GM18507 (cell line): ENCODE data around the gene SIL1.
"Not testable (repeated sequence)": the region's sequence is repeated elsewhere in the genome, so short reads cannot be mapped to it uniquely, and the experiment has no call there.

ENCODE experiments used
- DNase-seq: peaks from one replicate; pipeline ENCODE4 v3.0.0; 2011; ENCODE audit warnings: low read depth; ENCODE audit not compliant: insufficient read length; ENCODE audit errors: extremely low spot score
- FAIRE-seq: peaks from 2 replicates; lab custom pipeline; 2011; peaks lifted over from hg19 to GRCh38; lab: Jason Lieb, UNC

The SIL1 gene

GRCh38 chr5:138925090-138925635 is 273.0 kb downstream of the SIL1 start:
- no peak for FAIRE-seq
- DNase-seq = no peak

- no peak for FAIRE-seq
- DNase-seq = no peak
These were observed 275.7 kb downstream of the SIL1 start for GRCh38 chr5:138922494-138922893.

GRCh38 chr5:138921362-138921761 is 276.8 kb downstream of the SIL1 start:
- DNase-seq, FAIRE-seq: not testable (repeated sequence)

- FAIRE-seq (no peak), DNase-seq (no peak)
These were observed 278.0 kb downstream of the SIL1 start for GRCh38 chr5:138920181-138920580.

- DNase-seq (no peak), FAIRE-seq (no peak)
These were observed 279.5 kb downstream of the SIL1 start for GRCh38 chr5:138918686-138919085.

- no peak for DNase-seq
- FAIRE-seq = no peak
These were observed 283.8 kb downstream of the SIL1 start for GRCh38 chr5:138914338-138914737.

DNA sequence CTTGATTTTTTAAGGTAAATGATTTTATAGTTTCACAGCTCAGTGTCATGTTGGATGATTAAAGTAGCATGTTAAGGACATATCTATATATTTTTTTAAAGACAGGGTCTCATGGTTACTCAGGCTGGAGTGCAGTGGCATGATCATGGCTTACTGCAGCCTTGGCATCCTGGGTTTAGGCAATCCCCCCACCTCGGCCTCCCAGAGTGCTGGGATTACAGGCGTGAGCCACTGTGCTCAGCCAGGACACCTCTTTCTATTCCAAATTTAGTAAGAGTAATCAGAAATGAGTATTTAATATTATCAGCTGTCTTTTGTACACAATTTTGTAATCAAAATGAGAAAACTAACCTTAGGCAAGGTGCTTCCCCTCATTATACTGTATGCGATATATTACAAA is 284.4 kb downstream of the SIL1 start:
- no peak for FAIRE-seq
- DNase-seq = no peak

DNA sequence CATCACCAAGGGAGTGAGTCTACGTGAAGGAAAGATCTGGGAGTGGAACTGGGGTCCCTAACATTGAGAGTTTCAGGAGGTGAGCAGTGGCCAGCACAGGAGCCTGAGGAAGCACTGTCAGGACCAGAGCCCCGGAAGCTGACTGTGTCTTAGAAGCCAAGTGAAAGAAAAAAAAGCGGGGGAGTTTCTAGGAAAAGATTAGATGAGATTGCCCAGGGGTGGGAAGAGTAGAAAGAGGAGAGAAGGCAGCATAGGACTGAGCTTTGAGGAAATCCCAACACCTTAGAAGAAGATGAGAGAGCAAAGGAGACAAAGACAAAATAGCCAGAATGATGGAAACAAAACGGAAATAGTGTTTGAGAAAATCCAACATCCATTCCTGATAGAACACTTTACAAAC is 286.1 kb downstream of the SIL1 start:
- FAIRE-seq = no peak
- DNase-seq = no peak

DNA sequence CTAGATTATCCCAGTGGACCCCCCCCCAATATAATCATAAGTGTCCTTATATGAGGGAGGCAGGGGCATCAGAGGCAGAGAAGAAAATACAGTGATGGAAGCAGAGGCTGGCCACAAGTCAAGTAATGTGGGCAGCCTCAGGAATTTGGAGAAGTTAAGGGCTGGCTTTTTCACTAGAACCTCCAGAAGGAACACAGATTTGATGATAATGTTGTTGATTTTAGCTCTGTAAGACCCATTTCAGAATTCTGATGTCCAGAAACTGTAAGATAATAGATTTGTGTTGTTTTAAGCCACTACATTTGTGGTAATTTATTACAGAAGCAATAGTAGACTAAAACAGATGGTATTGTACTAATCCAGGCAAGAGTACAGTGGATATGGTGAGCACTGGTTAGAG is 286.7 kb downstream of the SIL1 start:
- DNase-seq = no peak
- FAIRE-seq = no peak

DNA sequence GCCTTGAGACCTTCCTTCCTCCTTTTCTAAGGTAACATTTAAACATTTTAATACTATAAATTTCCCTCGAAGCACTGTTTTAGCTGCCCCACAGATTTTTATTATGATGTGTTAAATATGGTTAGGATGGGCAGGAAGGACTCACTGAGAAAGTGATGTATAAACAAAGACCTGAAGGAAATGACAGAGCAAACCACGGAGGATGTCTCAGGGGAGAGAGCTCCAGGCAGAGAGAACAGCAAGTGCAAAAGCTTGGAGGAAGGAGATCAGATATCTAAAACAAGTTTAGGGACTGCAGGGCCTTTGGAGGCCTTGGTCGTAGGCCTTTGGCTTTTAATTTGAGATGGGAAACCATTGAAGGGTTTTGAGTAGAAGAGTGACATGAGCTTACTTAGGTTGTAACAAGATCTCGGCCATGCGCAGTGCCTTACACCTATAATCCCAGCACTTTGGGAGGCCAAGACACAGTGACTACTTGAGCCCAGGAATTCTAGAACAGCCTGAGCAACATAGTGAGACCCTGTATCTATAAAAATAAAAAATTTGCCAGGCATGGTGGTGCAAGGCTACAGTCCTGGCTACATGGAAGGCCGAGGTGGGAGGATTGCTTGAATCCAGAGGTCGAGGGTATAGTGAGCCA is 287.5 kb downstream of the SIL1 start:
- FAIRE-seq (no peak), DNase-seq (no peak)

GRCh38 chr5:138909734-138910133 is 288.4 kb downstream of the SIL1 start:
- no peak for DNase-seq

GRCh38 chr5:138905541-138905940 is 292.6 kb downstream of the SIL1 start:
- FAIRE-seq = no peak
- no peak for DNase-seq

More at GRCh38 chr5:138909734-138910133, 288.4 kb downstream of the SIL1 start:
- FAIRE-seq = no peak

- FAIRE-seq (no peak), DNase-seq (no peak)
These were observed 294.9 kb downstream of the SIL1 start for GRCh38 chr5:138903130-138903775.

DNA sequence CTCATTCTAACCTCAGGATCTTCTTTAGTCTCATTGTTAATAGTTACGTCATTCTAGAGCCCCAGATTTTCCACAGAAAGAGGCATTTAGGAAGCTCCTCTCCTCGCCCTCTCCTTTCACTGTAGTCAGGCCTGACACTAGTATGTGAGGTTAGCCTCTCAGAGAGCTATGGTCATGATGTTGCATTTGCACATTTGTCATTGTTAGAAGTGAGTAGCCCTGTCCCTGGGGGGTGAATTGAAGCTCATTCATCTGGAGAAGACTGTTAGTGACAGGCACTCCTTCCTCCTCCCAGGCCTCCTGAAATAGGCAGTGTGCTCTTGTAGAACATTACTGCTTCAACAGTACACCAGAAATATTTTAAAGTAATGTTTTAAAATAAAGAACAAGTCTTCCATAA is 296.5 kb downstream of the SIL1 start:
- DNase-seq = no peak
- no peak for FAIRE-seq

- FAIRE-seq (no peak), DNase-seq (no peak)
These were observed 297.7 kb downstream of the SIL1 start for GRCh38 chr5:138900281-138900965.

DNA sequence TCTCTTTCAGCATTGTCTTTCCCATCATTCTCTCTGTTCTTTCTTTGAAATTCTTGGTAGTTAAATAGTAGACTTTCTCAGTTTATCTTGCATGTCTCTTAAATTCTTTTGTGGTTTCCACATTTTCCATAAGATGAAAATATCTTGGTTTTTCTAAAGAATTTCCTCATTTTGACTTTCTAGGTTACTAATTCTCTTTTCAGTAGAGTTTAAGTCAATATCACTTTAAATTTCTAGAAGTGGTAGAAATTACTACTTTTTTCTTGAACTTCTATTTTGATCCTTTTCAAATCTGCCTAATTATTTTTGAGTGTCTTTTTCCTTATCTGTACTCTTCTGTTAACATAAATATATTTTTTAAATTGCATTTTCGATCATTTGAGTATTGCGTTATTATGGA is 299.4 kb downstream of the SIL1 start:
- no peak for DNase-seq
- FAIRE-seq = no peak

DNA sequence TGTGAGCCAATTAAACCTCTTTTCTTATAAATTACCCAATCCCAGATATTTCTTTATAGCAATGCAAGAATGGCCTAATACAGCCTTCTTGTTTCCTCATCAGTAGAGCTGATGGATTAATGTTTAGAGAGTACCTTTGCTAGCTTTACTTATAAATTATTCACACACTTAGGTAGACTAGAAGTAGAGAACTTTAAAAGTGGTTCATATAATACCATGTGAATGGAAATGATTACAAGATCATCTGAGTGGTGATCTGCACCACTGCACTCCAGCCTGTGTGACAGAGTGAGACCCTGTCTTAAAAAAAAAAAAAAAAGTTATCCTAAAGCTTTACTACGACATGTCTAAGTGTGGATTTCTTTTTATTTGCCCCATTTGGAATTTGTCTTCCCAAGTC is 299.9 kb downstream of the SIL1 start:
- DNase-seq (no peak), FAIRE-seq (no peak)
